Ovary (tissue), 3 donors: ENCODE data around the gene ATP13A5.

ENCODE experiments used
- EP300 ChIP-seq: sonication (generic); formaldehyde crosslinking; IDR thresholded peaks from one replicate; pipeline ENCODE4 v1.6.1; 2017; ENCODE audit warnings: antibody characterized with exemption
- POLR2A ChIP-seq: fragments of 450-650 bp; IDR thresholded peaks from one replicate; pipeline ENCODE4 v1.6.1; 2017; ENCODE audit warnings: antibody characterized with exemption, mild to moderate bottlenecking, moderate library complexity
- TF ChIP-seq, protein P1 (sequence below), 3 donors: fragments of 450-650 bp in 2 of 3; fragments of 200-600 bp in 1 of 3; IDR thresholded peaks; one replicate each; pipeline versions ENCODE4 v1.5.1 to v1.8.0; 2016 to 2022; ENCODE audit warnings: antibody characterized with exemption in 3 of 3, mild to moderate bottlenecking in 1 of 3
- donor health status: DM: no; HTN: no; CAD: no.

DNA sequence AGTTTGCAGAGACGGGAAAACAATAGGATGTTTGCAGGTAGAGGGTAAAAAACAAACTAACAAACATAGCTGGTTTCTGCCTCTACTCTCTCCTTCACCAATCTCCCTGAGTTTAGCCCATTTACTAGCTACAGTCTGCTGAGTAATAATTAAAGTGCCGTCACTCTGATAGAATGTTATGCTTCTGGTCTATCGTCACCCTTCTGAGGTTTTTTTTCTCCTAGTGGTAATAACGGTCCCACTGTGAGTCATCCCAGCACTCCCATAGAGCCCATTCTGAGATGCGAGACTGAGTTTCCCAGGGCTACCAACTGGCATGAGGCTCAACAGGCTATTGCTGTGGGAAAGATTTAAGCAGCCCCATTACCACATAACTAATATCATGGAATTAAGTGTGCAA is 81.1 kb downstream of the ATP13A5 start:
- TF ChIP-seq, protein P1, sequence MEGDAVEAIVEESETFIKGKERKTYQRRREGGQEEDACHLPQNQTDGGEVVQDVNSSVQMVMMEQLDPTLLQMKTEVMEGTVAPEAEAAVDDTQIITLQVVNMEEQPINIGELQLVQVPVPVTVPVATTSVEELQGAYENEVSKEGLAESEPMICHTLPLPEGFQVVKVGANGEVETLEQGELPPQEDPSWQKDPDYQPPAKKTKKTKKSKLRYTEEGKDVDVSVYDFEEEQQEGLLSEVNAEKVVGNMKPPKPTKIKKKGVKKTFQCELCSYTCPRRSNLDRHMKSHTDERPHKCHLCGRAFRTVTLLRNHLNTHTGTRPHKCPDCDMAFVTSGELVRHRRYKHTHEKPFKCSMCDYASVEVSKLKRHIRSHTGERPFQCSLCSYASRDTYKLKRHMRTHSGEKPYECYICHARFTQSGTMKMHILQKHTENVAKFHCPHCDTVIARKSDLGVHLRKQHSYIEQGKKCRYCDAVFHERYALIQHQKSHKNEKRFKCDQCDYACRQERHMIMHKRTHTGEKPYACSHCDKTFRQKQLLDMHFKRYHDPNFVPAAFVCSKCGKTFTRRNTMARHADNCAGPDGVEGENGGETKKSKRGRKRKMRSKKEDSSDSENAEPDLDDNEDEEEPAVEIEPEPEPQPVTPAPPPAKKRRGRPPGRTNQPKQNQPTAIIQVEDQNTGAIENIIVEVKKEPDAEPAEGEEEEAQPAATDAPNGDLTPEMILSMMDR (IDR thresholded peaks at IDR 0.05): no peak
- TF ChIP-seq EP300 (no peak), POLR2A (no peak)
